ENCODE data around the gene CGB5. TPM values are rescaled to one million over a fixed set of nuclear protein-coding genes. Genes with fewer than 3 reads are reported as not detected.
"Not testable (repeated sequence)": the region's sequence is repeated elsewhere in the genome, so short reads cannot be mapped to it uniquely, and the experiment has no call there.

CGB5 gene
- total RNA-seq (not detected), total RNA-seq (0 reads per million in 172 experiments)
- polyA plus RNA-seq (2013, experiment 1 of 2) = not detected
- polyA plus RNA-seq (2013, experiment 2 of 2) = not detected

- H3K36me3 Mint-ChIP-seq (ENCODE audit: low read depth); DNase-seq; H3K9me3 ChIP-seq (ENCODE audit: control insufficient read depth in 1 of 2, insufficient read depth in 1 of 2, low read length in 2 of 2); intact Hi-C loops (cut with DNase I, micrococcal nuclease); H3K9me3 Mint-ChIP-seq; H3K27ac ChIP-seq (ENCODE audit: low read depth in 1 of 2, low read length in 2 of 2); H3K27me3 ChIP-seq (ENCODE audit: control insufficient read depth in 1 of 2, insufficient read depth in 2 of 2, low read length in 2 of 2); H3K4me3 Mint-ChIP-seq; POLR2A ChIA-PET; H3K36me3 ChIP-seq (ENCODE audit: insufficient read depth, low read length); H3K4me1 Mint-ChIP-seq (ENCODE audit: low read depth); H3K27me3 Mint-ChIP-seq; H3K27ac Mint-ChIP-seq; H3K4me3 ChIP-seq (ENCODE audit: low read length); H3K4me1 ChIP-seq (ENCODE audit: insufficient read depth, low read length); CTCF ChIA-PET; ATAC-seq (ENCODE audit: poor library complexity): not testable (repeated sequence)
Measured at GRCh38 chr19:49043548-49043947, at the start of gene CGB5. TSS of gene CGB5 (plus strand) at chr19:49043848. CDS start at chr19:49044210, 362 bp downstream.

- peaks cover 2% of the 10 kb centered on the region for H3K36me3 ChIP-seq (ENCODE audit: insufficient read depth, low read length)
- H3K4me1 Mint-ChIP-seq (ENCODE audit: low read depth) = peaks cover 46% of the 10 kb centered on the region
Measured at GRCh38 chr19:48994035-48994386, 49.6 kb upstream of the CGB5 start.

DNA sequence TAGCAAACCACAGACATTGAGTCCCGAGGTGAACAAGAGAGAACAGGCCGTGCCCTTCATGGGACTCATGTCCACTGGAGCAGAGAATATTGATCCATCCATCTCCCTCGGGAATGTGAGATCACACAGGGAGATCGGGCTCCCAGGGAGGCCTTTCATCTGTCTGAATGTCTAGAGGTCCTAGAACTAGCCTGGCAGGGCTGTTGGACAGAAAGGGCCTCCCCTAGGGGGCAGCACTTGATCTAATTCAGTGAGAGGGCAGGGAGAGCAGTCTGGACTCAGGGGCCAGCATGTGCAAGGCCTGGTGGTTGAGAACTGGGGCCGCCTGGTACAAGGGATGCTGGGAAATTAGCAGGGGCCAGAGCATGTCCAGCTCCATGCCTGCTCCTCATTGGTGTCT, 45.7 kb upstream of the CGB5 start:
- ATAC-seq (ENCODE audit: poor library complexity) = no peak
- TF ChIP-seq, protein P1, sequence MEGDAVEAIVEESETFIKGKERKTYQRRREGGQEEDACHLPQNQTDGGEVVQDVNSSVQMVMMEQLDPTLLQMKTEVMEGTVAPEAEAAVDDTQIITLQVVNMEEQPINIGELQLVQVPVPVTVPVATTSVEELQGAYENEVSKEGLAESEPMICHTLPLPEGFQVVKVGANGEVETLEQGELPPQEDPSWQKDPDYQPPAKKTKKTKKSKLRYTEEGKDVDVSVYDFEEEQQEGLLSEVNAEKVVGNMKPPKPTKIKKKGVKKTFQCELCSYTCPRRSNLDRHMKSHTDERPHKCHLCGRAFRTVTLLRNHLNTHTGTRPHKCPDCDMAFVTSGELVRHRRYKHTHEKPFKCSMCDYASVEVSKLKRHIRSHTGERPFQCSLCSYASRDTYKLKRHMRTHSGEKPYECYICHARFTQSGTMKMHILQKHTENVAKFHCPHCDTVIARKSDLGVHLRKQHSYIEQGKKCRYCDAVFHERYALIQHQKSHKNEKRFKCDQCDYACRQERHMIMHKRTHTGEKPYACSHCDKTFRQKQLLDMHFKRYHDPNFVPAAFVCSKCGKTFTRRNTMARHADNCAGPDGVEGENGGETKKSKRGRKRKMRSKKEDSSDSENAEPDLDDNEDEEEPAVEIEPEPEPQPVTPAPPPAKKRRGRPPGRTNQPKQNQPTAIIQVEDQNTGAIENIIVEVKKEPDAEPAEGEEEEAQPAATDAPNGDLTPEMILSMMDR (IDR thresholded peaks at IDR 0.05) = peak; percentile 33
- H3K27me3 ChIP-seq (ENCODE audit: control insufficient read depth in 1 of 2, insufficient read depth in 2 of 2, low read length in 2 of 2) = no peaks in the 10 kb centered on the region
- H3K36me3 Mint-ChIP-seq (ENCODE audit: low read depth) = peaks cover 18% of the 10 kb centered on the region
- peaks cover 35% of the 10 kb centered on the region for H3K4me1 Mint-ChIP-seq (ENCODE audit: low read depth)
- no peaks in the 10 kb centered on the region for H3K9me3 Mint-ChIP-seq
- no peaks in the 10 kb centered on the region for H3K9me3 ChIP-seq (ENCODE audit: control insufficient read depth in 1 of 2, insufficient read depth in 1 of 2, low read length in 2 of 2)
- no peak overlapping the region for H3K4me3 ChIP-seq (ENCODE audit: low read length)
- peaks cover 2% of the 10 kb centered on the region for H3K36me3 ChIP-seq (ENCODE audit: insufficient read depth, low read length)
- POLR2A ChIA-PET = no interaction called here
- intact Hi-C loops (cut with DNase I, micrococcal nuclease) = loop anchor here in 1 of 2 experiments (5.0 to 10.0 kb wide), 4 partner anchors 84 to 633 kb away; partner anchors contain the start of genes SLC17A7, SYNGR4 and TMEM143
- H3K4me1 ChIP-seq (ENCODE audit: insufficient read depth, low read length) = peaks cover 23% of the 10 kb centered on the region
- H3K4me3 Mint-ChIP-seq = no peak overlapping the region
- peak in 12 of 14 experiments; percentile 22 to 66 (median 42) for DNase-seq
- no peaks in the 10 kb centered on the region for H3K27me3 Mint-ChIP-seq
- H3K27ac Mint-ChIP-seq = no peak overlapping the region
- no peak overlapping the region for H3K27ac ChIP-seq (ENCODE audit: low read depth in 1 of 2, low read length in 2 of 2)
- CTCF ChIA-PET = interaction anchor here (1.6 kb wide), 1 partner anchor 109 kb away, joined by 5 read pairs; no protein-coding TSS in a partner anchor

More at GRCh38 chr19:48994035-48994386, 49.6 kb upstream of the CGB5 start:
- no peaks in the 10 kb centered on the region for H3K9me3 Mint-ChIP-seq
- H3K27ac Mint-ChIP-seq = peak overlapping the region; percentile 90
- H3K27me3 ChIP-seq (ENCODE audit: control insufficient read depth in 1 of 2, insufficient read depth in 2 of 2, low read length in 2 of 2) = no peaks in the 10 kb centered on the region
- H3K9me3 ChIP-seq (ENCODE audit: control insufficient read depth in 1 of 2, insufficient read depth in 1 of 2, low read length in 2 of 2) = no peaks in the 10 kb centered on the region
- ChIA-PET POLR2A (interaction anchor here (0.8 to 3.3 kb wide), 41 partner anchors 11 to 1720 kb away, joined by 3 to 41 read pairs (median 4); partner anchors contain the start of genes AKT1S1, AP2A1, ATF5 and BAX), CTCF (interaction anchor here (0.7 to 2.4 kb wide), 14 partner anchors 9 to 724 kb away, joined by 3 to 15 read pairs (median 4); partner anchors contain the start of genes BAX, LIN7B and NUCB1)
- H3K36me3 Mint-ChIP-seq (ENCODE audit: low read depth) = peaks cover 24% of the 10 kb centered on the region
- peak overlapping the region; percentile 82 to 83 for H3K27ac ChIP-seq (ENCODE audit: low read depth in 1 of 2, low read length in 2 of 2)
- peak overlapping the region; percentile 92 for H3K4me3 Mint-ChIP-seq
- DNase-seq = no peak
- TF ChIP-seq, protein P1 (IDR thresholded peaks at IDR 0.05) = no peak
- intact Hi-C loops (cut with DNase I, micrococcal nuclease) = loop anchor here (5.0 to 10.0 kb wide), 6 partner anchors 133 to 629 kb away; partner anchors contain the start of genes IZUMO1 (in 1 of the 2), SLC17A7 (in 1 of the 2), SYNGR4 (in 1 of the 2) and TMEM143 (in 1 of the 2)
- no peak for ATAC-seq (ENCODE audit: poor library complexity)
- H3K27me3 Mint-ChIP-seq = no peaks in the 10 kb centered on the region
- peaks cover 43% of the 10 kb centered on the region for H3K4me1 ChIP-seq (ENCODE audit: insufficient read depth, low read length)
- H3K4me3 ChIP-seq (ENCODE audit: low read length) = peak overlapping the region; percentile 84

Measured in CD4-positive, alpha-beta T cell (primary cell).